ENCODE measurements around the gene ZWILCH.

DNA sequence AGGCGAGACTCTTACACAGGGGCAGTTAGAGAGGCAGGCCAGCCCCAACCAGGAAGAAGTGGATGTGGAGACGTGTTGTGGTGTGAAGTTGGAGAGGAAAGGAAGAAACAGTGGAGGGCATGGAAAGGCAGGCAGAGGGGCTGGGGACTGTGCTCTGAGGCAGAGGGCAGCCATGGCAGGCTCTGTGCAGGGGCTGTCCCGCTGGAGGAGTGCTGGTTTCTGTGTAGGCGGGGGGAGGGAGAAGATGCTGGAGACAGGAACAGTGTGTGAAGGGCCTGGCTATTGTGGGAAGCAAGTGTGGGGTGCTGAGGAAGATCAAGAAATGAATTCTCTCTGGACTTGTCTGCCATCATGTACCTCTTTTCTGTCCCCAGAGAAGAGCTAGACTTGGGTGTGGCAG, 28.6 kb upstream of the ZWILCH start:
- TF ChIP-seq, protein P1, sequence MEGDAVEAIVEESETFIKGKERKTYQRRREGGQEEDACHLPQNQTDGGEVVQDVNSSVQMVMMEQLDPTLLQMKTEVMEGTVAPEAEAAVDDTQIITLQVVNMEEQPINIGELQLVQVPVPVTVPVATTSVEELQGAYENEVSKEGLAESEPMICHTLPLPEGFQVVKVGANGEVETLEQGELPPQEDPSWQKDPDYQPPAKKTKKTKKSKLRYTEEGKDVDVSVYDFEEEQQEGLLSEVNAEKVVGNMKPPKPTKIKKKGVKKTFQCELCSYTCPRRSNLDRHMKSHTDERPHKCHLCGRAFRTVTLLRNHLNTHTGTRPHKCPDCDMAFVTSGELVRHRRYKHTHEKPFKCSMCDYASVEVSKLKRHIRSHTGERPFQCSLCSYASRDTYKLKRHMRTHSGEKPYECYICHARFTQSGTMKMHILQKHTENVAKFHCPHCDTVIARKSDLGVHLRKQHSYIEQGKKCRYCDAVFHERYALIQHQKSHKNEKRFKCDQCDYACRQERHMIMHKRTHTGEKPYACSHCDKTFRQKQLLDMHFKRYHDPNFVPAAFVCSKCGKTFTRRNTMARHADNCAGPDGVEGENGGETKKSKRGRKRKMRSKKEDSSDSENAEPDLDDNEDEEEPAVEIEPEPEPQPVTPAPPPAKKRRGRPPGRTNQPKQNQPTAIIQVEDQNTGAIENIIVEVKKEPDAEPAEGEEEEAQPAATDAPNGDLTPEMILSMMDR (IDR thresholded peaks at IDR 0.05), result no peak
- TF ChIP-seq, protein P2, sequence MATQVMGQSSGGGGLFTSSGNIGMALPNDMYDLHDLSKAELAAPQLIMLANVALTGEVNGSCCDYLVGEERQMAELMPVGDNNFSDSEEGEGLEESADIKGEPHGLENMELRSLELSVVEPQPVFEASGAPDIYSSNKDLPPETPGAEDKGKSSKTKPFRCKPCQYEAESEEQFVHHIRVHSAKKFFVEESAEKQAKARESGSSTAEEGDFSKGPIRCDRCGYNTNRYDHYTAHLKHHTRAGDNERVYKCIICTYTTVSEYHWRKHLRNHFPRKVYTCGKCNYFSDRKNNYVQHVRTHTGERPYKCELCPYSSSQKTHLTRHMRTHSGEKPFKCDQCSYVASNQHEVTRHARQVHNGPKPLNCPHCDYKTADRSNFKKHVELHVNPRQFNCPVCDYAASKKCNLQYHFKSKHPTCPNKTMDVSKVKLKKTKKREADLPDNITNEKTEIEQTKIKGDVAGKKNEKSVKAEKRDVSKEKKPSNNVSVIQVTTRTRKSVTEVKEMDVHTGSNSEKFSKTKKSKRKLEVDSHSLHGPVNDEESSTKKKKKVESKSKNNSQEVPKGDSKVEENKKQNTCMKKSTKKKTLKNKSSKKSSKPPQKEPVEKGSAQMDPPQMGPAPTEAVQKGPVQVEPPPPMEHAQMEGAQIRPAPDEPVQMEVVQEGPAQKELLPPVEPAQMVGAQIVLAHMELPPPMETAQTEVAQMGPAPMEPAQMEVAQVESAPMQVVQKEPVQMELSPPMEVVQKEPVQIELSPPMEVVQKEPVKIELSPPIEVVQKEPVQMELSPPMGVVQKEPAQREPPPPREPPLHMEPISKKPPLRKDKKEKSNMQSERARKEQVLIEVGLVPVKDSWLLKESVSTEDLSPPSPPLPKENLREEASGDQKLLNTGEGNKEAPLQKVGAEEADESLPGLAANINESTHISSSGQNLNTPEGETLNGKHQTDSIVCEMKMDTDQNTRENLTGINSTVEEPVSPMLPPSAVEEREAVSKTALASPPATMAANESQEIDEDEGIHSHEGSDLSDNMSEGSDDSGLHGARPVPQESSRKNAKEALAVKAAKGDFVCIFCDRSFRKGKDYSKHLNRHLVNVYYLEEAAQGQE (IDR thresholded peaks at IDR 0.05; ENCODE audit: insufficient read depth in 1 of 2, low read depth in 2 of 2, low read length in 1 of 2), result no peak
